T-helper 9 cell (primary cell): ENCODE results near the gene ITGB6.

Source experiments
- DNase-seq: peaks from one replicate; pipeline ENCODE4 v3.0.0-alpha.2; 2020
- total RNA-seq, 2 donors: gene quantifications; one replicate each; lab custom pipeline; 2026; lab: John Stamatoyannopoulos, UW

Gene ITGB6, protein sequence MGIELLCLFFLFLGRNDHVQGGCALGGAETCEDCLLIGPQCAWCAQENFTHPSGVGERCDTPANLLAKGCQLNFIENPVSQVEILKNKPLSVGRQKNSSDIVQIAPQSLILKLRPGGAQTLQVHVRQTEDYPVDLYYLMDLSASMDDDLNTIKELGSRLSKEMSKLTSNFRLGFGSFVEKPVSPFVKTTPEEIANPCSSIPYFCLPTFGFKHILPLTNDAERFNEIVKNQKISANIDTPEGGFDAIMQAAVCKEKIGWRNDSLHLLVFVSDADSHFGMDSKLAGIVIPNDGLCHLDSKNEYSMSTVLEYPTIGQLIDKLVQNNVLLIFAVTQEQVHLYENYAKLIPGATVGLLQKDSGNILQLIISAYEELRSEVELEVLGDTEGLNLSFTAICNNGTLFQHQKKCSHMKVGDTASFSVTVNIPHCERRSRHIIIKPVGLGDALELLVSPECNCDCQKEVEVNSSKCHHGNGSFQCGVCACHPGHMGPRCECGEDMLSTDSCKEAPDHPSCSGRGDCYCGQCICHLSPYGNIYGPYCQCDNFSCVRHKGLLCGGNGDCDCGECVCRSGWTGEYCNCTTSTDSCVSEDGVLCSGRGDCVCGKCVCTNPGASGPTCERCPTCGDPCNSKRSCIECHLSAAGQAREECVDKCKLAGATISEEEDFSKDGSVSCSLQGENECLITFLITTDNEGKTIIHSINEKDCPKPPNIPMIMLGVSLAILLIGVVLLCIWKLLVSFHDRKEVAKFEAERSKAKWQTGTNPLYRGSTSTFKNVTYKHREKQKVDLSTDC
- total RNA-seq, result 0 reads per million in 2 donors

DNA sequence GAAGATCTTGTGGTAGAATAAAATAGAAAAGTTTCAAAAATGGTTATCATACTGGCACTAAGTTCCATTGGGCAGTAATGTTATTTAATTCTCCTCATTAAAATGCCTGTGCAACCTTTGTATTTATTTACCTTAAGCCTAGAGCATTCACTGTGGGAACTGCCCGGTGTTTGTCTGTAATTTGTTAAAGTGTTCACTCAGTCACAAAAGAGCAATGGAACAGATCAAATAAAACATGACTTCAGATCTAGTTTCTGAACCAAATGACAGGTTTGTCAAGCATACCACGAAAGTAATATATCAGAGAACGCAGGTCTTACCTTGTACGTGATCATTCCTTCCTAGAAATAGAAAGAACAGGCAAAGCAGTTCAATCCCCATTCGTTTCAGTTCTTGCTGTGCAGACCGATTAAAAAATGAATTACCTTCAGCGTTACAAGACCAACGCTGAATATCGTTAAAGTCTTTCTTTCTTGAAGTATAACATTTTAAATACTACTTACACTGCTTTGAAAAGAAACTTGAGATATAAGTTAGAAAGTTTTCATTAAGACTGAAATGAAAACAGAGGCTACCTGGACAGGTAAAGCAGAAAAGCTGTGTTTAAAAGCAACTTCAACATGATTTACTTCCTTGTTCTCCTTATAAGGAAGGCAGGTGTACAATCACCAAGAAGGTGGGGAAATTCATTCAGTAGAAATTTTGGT, at the start of gene ITGB6:
Gene ITGB6 (minus strand): TSS at position 590 of the 707 bp plus-strand sequence. CDS start 209 bp downstream, at position 381.
- DNase-seq, result no peak

DNA sequence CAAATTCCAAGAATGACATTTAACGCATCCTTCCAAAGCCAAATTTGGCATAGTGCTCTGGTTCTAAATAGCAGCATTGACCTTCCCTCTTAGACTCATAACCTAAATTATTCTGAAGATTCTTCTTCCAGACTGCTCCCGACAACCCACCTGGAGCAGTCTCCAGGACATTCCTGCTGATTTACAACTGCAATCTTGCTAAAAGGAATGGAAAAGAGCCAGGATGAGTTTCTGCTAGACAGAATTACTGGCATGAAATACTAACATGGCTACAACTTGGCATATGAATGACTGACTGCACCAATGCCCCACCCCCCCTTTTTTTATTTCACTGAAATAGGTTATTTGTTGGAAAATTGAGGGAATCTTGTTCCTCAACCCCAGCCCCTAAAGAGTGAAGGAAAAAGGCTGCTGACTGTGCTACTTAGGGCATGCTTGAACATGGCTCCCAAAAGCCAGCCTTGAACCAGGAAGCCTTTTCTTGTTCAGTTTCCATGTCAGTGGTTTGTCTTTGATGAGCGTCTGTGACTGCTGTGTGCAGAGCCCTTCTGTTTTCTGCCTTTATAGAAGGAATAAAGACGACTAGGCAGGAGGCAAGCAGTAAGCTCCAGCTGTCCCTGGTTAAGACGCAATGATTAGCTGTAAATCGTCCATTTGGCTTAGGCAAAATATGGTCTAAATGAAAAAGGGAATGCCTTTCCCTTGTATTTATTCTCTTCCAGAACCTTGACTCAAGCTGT, 47.4 kb upstream of the ITGB6 start:
- DNase-seq, result no peak

DNA sequence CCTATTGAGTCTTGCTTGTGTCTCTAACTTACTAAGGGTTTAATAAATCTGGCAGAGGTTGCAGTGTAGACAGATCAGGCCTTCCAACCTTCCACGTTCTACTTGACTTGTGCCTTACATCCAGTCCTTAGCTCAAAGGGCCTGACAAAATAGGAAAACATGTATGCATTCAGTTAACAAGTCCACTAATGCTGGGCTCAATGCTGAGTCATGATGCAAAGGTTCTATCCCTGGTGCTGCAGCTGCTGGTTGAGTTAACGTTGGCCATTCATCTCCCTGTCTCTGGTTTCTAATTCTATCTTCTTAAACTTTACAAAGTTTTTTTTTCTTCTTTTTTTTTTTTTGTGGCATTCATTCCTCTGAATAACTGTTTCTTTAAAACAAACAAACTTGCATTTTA, 46.3 kb upstream of the ITGB6 start:
- DNase-seq, result no peak

DNA sequence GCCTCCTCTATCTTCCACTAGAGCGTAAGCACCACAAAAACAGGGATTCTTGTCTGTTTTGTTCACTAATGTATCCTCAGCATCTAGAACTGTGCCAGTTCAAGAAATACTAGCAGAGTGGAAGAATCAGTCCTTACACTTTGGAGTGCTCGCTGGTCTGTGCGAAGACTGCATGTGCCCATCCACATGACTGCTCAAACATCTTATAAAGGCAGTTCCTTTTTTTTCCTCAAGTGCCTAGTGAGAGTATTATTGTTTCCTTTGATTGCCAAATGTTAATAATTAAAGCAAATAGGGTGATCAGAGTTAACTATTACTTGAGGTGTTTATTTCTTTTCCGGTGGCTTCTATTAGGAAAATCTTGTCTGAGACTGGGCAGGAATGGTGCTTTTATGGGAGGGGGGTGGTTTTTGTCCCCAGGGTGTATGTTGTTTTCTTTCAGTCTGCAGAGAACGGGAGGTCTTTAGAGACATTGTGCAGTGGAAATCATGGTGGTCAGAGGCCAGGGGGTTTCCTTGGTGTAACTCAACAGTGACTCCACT, 45.6 kb upstream of the ITGB6 start:
- DNase-seq, result no peak

DNA sequence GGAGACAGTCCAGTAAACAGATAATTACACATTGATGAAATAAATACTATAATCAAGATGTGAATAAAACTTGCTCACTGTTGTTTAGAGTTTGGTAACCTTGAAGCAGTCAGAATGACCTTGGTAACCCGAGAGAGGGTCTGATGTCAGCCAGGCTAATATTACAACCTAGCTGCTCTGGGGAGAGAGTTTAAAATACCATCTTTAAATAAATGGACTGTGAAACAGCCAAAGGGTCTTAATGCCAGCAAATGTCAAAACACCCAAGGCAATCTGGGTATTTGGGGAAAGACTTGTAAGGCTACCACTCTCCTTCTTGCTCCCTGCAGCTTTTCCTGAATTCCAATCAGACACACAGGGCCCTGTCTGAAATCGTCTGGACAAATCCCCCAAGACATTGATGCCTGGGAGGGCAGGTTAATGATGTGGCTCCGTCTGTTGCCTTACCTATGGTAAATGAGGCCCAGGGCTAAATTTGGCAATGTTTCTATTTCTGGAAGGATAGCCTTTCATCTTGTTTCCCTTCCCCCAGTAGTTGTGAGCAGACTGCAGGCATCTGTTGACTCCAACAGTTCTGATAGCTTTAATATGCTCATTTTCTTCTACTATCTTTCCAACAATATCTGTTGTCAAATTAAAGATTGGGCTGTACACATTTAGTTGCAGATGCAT, 43.0 kb upstream of the ITGB6 start:
- DNase-seq, result no peak

DNA sequence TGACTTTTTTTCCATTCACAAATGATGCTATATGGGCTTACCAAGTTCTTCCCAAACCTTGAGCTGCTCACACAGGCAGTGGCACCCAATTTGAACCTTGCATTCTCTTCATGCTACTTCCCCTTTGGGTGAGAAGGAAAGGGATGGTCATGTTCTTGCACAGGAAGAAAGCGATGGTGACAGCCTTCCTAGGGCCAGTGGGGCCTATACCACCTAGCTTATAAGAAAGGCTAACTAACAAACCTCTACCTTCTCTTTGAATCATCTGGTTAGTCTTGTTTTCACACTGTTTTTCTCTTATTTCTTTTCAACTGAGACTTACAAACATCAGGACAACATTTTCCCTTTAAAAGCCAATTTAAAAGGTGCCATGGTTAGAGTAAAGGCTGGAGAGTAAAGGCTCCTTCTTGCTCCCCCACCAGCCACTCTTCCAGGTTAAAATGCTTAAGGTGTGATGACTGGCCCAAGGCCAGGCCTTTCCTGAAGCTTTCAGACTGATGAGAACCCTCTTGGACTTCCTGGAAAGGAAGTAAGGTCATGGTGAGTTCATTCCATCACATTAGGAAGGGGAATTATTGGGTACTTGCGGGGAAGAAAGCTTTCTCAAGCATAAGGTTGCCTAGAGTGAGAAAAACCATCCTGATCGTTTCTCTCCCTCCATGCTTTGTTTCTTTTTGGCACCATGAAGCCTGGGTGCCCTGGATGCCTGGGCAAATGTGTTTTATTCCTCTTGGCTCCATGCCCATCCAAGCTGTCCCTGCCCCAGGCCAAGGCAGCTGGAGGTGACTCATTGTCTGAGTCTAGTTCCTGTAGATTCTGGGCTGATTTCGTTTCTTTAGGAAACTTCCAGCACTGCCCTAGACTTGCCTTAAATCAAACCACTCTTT, 41.4 kb upstream of the ITGB6 start:
- no peak for DNase-seq

DNA sequence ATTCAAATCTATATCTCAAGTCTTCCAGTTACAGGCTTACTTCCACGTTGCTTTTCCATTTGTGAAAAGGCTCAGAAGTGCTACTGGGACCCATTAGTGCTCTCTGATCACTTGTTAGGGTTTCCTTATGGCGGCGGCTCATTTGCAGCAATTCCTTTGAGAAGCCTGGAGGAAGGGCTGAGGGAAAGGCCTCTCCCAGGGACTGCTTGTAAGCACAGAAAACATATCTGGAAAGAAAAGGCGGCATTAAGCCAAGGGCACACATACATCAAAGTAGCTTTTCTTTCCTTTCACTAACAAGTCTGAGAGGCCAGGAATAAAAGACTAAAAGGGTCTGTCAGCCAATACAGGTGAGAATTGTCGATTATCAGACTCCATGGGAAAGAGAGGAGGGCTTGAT, 39.4 kb upstream of the ITGB6 start:
- DNase-seq, result no peak

DNA sequence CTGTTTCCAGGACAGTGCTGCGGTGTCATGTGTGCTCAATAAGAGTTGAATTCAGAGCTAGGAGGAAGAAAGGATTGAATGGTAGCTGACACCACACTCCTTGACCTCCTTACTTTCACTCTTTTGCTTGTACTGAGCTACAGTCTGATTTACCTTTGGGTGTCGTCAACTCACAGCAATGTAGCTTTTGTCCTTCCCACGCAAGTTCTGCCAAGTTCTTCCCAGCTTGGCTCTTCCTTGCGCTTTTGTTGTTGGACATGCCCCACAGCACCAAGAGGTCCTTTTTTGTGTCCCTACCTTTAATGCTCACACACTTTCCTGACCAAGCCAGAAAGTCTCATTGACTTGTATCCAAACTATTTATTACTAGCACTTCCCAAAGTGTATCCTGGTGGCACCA, 38.3 kb upstream of the ITGB6 start:
- DNase-seq, result no peak

DNA sequence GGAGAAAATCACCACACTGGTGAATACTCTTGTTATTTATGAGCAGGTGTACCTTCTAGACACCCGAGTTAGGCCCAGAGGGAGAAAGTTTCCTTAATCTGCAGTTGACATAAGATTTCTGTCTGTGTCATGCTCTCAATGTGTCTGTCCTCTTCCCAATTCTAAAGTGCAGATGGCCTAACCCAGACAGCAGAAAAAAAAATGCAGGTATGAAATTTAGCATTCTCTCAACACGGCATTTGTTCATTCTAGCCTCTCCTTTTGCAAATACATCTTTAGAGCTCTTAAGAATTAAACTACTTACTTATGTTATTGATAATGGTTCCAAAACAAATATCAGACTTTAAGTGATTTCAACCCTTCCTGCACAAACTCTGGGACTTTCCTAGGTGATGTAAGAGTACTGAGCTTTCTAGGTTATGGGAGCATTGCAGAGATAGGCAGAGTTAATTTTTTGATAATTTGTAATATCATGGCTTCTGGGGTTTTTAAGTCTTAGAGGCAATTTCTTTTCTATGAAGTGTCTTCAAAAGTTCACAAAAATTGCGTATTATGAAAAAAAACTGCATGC, 32.9 kb upstream of the ITGB6 start:
- DNase-seq, result no peak

DNA sequence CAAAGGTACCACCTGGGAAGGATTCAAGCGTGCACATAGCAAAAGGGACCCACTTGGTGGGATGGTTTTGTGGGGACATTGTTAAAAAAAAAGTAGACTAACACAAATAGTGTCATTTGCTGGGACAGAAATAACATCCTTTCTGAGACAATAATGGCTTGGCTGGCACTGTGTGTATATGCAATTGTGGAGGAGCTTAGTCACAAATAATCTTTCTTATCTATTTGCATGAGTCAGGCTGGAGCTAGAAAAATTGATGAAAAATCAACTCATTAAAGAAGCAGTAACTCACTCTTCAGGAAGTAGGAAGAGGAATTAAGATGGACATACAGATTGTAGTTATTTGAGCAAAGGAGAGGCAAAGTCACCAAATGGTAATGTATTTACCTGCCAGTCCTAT, 29.5 kb upstream of the ITGB6 start:
- no peak for DNase-seq

DNA sequence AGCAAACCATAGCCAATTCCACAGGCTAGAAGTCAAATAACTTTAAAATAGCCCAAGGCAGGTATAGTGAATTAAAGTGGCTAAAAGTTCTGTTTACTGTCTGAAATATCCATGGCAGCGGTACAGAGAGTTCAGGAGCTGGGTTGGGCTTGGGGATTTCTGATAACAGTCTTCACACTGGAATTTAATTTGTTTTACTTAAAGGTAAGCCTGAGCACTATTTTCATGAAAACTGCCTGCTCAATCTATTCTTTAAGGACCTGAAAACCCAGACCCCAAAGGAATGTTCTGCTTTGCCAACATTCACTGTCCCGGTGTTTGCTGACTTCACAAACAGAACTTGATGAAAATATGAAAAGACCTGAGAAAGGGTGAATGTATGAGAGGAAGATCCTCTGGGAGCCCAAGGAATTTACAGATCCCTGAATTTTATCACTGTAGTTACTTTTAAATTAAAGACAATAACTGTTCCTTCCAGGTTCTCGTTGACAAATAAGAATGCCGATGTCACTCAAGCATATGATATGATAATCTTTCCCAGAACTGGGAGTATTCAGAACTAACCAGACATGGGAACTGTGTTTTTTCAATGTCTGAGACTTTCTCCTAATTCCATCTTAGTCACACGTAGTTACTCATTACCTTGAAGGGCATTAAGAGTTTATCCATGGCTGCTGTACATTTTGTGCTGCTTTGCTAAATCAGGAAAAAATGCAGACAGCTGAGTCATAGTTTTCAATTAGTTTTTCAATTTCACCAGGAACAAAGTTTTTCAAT, 28.3 kb upstream of the ITGB6 start:
- DNase-seq, result no peak

DNA sequence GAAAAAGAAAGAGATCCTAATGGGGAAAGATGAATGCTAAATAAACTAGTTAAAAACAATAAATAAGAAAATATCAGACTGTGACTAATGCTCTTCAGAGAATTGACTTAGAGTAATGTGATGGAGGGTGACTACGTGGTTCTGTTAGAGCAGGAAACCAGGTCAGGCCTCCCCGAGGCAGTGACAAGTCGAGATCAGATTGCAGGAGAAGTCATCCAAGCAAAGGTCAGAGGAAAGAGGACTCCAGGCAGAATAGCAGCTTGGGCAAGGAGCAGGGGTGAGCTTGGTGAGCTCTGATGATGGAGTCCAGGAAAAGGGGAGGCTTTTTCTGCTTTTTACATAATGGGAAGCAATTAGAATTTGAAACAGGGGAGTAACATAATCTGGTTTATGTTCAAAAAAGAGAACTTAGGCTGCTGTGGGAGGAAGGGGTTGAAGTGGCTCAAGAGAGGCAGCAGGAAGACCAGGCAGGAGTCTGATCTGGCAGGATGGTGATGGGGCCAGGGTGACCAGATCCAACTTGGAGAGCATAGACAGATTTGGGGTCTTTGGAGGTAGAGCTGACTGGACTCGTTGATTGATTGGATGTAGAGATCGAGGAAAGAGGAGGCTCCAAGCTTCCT, 27.3 kb upstream of the ITGB6 start:
- DNase-seq, result no peak

DNA sequence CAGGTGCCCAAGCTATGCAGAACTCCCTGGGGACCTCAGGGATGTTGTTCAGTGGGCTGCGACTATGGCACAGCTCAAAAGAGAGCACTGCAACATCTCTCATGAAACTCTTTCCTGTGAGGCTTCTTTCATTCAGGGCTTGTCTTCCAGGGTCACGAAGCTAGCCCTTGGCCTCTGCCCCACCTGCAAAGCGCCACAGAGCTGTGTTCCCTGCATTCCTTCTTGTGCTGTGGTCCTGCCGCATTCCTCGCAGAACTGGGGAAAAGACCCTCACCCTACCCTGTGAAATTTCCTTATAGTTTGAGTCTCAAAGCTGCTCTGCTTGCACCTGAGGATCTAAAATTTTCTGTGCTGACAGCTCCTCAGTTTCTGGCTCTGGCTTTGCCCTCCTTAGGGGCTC, 26.3 kb upstream of the ITGB6 start:
- no peak for DNase-seq

DNA sequence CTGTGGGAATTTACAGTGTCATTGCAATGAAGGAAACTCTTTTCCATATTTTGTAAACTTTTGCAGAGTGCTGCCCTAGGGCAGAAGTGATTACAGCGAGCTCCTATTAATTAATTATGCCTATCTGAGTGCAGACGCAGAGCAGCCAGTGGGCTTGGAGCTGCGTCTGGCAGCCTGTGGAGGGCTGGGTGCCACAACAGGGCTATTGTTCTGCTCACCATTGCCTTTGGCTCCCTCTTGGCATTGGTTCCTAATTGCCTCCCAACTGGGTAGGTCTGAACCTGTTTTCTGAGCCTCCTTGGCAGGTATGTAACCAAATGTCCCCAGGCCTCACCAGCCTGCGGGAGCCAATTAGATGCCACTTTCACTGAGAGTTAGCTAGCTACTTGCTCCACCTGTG, 25.6 kb upstream of the ITGB6 start:
- no peak for DNase-seq

DNA sequence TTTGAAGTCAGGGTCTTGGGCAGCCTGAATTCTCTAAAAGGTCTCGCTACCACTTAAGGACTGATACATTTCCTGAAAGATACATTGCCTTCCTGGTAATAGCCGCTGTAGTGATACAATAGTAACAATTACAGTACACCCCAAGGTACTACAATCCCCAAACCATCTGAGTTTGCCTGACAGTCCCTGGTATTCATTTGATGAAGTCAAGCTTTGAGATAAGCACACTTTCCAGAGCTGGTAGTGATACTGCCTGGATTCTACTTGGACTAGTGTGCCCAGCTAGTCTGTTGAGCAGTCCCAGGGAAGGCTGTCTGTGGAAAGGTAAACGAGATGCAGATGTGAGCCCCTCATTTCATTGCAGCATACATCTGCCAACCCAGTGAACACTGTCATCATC, 24.4 kb upstream of the ITGB6 start:
- no peak for DNase-seq

DNA sequence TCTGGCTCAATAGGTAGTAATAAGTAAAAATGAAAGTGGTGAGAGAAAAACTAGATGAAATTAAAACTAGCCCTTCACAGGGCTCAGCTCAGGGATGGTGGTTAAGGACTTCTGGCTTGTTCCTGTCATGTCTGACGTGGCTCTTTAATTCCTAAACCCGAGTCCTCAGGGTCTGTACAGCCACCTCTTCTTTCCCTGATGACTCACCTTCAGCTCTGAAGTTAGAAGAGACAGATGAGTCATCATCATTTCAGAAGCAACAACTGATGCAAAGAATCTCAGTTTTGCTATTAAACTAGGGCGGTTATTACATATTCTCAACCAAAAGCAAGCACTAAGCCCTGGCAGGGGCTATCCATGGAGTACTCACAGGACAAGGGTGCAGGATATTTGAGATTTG, 24.0 kb upstream of the ITGB6 start:
- DNase-seq, result no peak

DNA sequence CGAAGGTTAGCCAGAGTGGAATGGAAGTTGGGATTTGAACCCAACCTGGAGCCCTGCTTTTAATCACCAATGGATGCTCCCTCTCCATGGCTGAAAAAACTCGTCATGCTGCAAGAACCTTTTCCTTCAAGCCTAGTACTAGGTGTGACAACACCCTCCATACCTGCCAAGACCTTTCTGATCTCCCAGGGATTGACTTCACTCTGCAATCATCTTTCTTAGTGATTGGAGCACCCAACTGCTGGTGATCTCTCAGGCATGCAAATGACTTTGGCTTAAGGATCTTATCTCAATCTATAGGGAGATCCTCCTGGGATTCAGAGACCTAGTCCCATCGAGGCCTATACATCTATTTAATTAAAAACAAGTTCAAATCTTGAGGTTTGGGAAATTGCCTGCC, 23.5 kb upstream of the ITGB6 start:
- no peak for DNase-seq

DNA sequence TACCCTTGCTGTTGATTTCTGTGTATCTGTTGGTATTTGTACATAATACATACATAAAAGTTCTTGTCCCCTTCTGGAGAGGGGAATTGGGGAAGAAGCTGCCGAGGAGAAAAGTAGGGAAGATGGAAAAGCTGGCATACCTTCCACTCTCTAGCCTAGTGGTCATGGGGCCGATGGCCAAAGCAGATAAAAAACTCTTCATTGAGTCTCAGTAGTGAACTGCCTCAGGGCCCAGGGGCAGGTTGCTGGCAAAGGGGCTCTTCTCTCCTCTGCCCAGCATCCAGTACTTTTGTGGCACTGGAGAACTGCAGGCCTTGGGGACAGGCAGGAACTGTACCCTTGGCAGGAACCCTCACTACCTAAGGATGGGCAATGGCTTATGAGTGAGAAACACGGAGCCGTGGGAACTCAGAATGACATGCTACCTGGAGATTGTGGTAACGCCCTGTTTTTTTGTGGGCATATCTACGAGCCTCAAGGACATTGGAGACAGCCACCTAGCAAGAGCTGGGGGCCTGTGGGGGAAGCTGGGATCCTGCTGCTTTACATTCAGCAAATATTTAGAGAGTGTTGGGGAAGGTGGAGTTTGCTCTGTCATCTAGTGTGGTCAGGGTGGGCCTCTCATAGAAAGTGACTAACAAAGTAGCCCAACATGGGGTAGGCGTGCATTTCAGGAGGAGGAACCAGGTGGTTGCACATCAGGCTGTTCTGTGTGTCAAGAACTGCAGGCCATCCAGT, 22.6 kb upstream of the ITGB6 start:
- no peak for DNase-seq
